T47D (cell line): Measurements from ENCODE around the gene RPL13.

Experiments
- DNase-seq, 2 experiments: peaks; one replicate each; pipeline versions ENCODE4 v3.0.0 to v3.0.0-alpha.2; 2011 to 2012; ENCODE audit warnings: low read depth in 1 of 2, low spot score in 1 of 2
- JUND ChIP-seq: IDR thresholded peaks from 2 replicates; pipeline ENCODE4 v1.6.1; 2012; ENCODE audit warnings: low read depth
- in situ Hi-C: cut with HindIII; loops from 2 replicates; pipeline ENCODE4 v1.10.0; 2016; ENCODE audit warnings: low sequenced_read_pairs, low pct_unique_long_range_greater_than_20kb

RPL13 gene

GRCh38 chr16:89548344-89549006 is 12.0 kb upstream of the RPL13 start:
- no peak for DNase-seq
- TF ChIP-seq JUND: no peak
- in situ Hi-C loops: no loop called here

- in situ Hi-C loops: no loop called here
- TF ChIP-seq JUND: no peak
- no peak for DNase-seq
These were observed 11.3 kb upstream of the RPL13 start for GRCh38 chr16:89549007-89549700.

- DNase-seq: no peak
- TF ChIP-seq JUND: no peak
- in situ Hi-C loops: no loop called here
These were observed 10.0 kb upstream of the RPL13 start for GRCh38 chr16:89550421-89551007.

DNA sequence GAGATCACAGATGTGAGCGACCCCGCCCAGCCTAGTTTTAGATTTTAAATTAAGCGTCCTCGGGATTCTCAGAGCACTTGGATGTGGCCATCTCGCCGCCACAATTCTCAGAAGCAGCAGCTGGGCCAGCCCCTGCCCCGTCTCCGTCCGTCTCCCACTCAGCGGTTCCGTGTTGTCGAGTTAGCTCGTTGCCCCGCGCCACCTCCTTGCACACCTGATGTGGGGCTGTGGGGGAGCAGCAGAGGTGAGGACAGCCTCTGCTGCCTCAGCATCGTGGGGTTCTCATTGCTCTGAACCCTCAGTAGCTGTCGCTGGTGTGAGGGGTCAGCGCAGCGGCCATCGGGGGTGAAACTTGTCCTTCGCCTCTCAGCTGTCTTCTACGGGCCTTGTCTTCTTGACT is 8.2 kb upstream of the RPL13 start:
- TF ChIP-seq JUND: no peak
- in situ Hi-C loops: no loop called here
- no peak for DNase-seq

DNA sequence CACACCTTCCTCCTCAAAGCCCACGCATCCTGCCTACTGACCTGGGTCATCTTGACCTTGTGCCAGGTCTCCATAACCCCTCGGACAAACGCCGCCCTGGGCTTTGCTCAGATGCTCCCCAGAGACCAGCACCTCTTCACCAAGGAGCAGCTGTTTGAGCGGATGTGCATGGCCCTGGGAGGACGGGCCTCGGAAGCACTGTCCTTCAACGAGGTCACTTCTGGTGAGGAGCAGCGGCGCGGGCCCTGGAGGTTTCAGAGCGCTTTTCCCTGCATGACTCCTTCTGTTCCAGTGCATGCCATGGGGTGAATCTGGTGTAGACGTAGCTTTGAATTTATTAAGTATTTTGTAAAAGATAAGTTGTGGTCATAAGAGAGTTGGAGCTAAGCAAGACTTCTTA is 7.6 kb upstream of the RPL13 start:
- TF ChIP-seq JUND: no peak
- DNase-seq: no peak
- in situ Hi-C loops: no loop called here

GRCh38 chr16:89553733-89554132 is 6.7 kb upstream of the RPL13 start:
- no peak for TF ChIP-seq JUND
- DNase-seq: no peak
- in situ Hi-C loops: no loop called here

GRCh38 chr16:89554343-89554742 is 6.1 kb upstream of the RPL13 start:
- DNase-seq: no peak
- no peak for TF ChIP-seq JUND
- in situ Hi-C loops: no loop called here

GRCh38 chr16:89555265-89555664 is 5.2 kb upstream of the RPL13 start:
- in situ Hi-C loops: no loop called here
- no peak for TF ChIP-seq JUND
- DNase-seq: no peak

DNA sequence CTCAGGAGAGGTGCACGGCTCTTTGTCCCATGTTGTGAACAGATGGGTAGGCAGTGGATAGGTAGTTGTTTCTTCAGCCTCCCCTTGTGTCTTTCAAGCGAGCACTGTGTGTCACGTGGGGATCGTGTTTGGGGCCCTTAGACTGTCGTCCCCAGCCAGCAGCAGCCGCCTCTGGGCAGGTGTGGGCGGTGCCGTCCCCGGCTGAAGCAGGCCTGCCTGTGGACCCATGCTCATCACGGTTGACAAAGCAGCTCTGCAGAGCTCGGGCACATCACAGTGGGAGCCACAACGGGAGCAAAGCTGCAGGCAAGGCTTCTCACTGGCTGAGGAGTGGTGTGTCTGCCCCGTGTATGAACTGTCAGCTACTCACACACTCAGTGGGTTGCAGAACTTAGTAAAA is 4.7 kb upstream of the RPL13 start:
- no peak for DNase-seq
- TF ChIP-seq JUND: no peak
- in situ Hi-C loops: no loop called here

DNA sequence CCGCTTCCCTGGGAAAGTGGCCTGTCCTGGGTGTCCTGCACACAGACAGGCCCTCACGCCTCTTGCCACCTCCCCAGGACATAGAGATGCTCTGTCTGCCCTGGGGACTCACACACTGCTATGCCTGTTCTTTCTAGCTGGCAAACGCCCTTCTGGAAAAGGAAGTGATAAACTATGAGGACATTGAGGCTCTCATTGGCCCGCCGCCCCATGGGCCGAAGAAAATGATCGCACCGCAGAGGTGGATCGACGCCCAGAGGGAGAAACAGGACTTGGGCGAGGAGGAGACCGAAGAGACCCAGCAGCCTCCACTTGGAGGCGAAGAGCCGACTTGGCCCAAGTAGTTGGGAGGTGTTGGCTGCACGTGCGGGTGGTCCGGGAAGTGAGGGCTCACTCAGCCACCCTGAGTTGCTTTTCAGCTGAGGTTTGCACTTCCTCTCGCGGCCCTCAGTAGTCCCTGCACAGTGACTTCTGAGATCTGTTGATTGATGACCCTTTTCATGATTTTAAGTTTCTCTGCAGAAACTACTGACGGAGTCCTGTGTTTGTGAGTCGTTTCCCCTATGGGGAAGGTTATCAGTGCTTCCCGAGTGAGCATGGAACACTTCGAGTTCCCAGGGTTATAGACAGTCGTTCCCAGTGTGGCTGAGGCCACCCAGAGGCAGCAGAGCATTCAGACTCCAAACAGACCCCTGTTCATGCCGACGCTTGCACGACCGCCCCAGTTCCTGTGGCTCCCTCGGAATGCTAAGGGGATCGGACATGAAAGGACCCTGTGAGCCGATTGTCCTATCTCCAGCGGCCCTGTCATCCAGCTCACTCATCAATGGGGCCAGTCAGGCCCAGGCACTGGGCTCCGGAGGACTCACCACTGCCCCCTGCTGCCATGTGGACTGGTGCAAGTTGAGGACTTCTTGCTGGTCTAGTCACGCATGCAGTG is 3.5 kb upstream of the RPL13 start:
- no peak for TF ChIP-seq JUND
- in situ Hi-C loops: no loop called here

GRCh38 chr16:89557690-89558490 is 2.6 kb upstream of the RPL13 start:
- no peak for TF ChIP-seq JUND
- no peak for DNase-seq
- in situ Hi-C loops: no loop called here

More for the DNA sequence above, 3.5 kb upstream of the RPL13 start:
- peak; percentile 73 to 78 for DNase-seq

DNA sequence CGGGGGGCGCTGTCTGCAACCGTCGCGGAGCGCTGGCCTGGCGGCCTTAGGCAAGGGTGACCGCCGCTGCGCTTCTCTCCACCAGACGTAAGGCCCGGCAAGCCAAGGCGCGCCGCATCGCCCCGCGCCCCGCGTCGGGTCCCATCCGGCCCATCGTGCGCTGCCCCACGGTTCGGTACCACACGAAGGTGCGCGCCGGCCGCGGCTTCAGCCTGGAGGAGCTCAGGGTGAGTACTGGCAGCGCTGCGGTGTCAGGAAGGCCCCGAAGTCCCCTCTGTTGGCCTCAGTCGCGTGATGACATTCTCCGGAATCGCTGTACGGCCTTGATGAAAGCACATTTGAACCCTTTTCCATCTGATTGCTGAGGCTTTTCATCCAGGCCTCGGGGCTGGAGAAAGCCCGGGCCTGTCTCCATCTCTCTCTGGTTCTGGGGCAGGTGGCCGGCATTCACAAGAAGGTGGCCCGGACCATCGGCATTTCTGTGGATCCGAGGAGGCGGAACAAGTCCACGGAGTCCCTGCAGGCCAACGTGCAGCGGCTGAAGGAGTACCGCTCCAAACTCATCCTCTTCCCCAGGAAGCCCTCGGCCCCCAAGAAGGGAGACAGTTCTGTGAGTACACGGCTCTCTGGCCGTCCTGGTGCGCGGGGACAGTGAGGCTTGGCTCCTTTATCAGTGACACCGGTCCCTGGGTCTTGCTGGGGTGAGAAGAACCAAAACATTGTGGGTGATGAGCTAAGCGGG is 831 bp downstream of the RPL13 start:
- no peak for TF ChIP-seq JUND
- no peak for DNase-seq
- in situ Hi-C loops: no loop called here
